ENCODE results near the gene IL17REL.

The IL17REL gene

GRCh38 chr22:50045211-50046018 lies 32.9 kb upstream of the IL17REL start:
- DNase-seq = no peak

- DNase-seq = no peak
Measured at GRCh38 chr22:50044485-50045118, 32.0 kb upstream of the IL17REL start.

- DNase-seq = no peak
Measured at GRCh38 chr22:50041361-50042065, 28.9 kb upstream of the IL17REL start.

GRCh38 chr22:50040717-50041116 lies 28.2 kb upstream of the IL17REL start:
- no peak for DNase-seq

GRCh38 chr22:50039669-50040443 lies 27.3 kb upstream of the IL17REL start:
- no peak for DNase-seq

GRCh38 chr22:50035976-50036724 lies 23.6 kb upstream of the IL17REL start:
- DNase-seq = no peak

GRCh38 chr22:50035131-50035881 lies 22.7 kb upstream of the IL17REL start:
- DNase-seq = no peak

GRCh38 chr22:50034126-50035081 lies 21.8 kb upstream of the IL17REL start:
- no peak for DNase-seq

GRCh38 chr22:50032941-50033601 lies 20.5 kb upstream of the IL17REL start:
- no peak for DNase-seq

GRCh38 chr22:50032109-50032871 lies 19.7 kb upstream of the IL17REL start:
- no peak for DNase-seq

GRCh38 chr22:50031189-50032091 lies 18.9 kb upstream of the IL17REL start:
- DNase-seq = no peak

- DNase-seq = peak; percentile 85
Measured at GRCh38 chr22:50030297-50031188, 18.0 kb upstream of the IL17REL start.

- peak; percentile 33 for DNase-seq
Measured at GRCh38 chr22:50027639-50028537, 15.3 kb upstream of the IL17REL start.

GRCh38 chr22:50025993-50026392 lies 13.4 kb upstream of the IL17REL start:
- no peak for DNase-seq

- DNase-seq = no peak
Measured at GRCh38 chr22:50022171-50022819, 9.7 kb upstream of the IL17REL start.

Data from CD4-positive, alpha-beta T cell treated with Interleukin-17A for 1 hour (primary cell).